Thyroid gland (tissue), 4 donors: ENCODE measurements around the gene MSANTD4.

ENCODE experiments used
- POLR2A ChIP-seq, 2 donors: fragments of 450-650 bp; IDR thresholded peaks; one replicate each; pipeline ENCODE4 v1.6.1; 2017; ENCODE audit warnings: antibody characterized with exemption in 2 of 2, mild to moderate bottlenecking in 2 of 2, moderate library complexity in 1 of 2
- TF ChIP-seq, protein P1 (sequence below), 6 experiments: fragments of 200-600 bp in 3 of 6; fragments of 450-650 bp in 3 of 6; sonication (generic) in 3 of 6; IDR thresholded peaks; one replicate each; pipeline ENCODE4 v1.5.1; 2016 to 2019; ENCODE audit warnings: antibody characterized with exemption in 6 of 6, mild to moderate bottlenecking in 2 of 6, inconsistent platforms in 1 of 6, moderate library complexity in 1 of 6

DNA sequence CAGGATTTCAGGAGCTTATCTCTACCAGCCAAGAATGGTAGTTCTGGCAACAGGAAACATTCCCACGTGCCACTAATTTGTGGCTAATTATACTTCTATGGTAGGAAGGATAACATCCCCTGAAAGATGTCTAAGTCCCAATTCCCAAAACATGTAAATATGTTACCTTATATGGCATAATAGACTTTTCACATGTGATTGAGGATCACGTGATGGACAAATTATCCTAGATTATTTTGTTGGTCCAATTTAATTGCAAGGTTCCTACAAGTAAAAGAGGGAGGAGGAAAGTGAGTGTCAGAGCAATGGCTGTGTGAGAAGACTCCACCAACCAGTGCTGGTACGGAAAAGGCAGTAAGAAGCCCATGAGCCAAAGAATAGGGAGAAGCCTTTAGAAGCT lies 9.9 kb upstream of the MSANTD4 start:
- TF ChIP-seq, protein P1, sequence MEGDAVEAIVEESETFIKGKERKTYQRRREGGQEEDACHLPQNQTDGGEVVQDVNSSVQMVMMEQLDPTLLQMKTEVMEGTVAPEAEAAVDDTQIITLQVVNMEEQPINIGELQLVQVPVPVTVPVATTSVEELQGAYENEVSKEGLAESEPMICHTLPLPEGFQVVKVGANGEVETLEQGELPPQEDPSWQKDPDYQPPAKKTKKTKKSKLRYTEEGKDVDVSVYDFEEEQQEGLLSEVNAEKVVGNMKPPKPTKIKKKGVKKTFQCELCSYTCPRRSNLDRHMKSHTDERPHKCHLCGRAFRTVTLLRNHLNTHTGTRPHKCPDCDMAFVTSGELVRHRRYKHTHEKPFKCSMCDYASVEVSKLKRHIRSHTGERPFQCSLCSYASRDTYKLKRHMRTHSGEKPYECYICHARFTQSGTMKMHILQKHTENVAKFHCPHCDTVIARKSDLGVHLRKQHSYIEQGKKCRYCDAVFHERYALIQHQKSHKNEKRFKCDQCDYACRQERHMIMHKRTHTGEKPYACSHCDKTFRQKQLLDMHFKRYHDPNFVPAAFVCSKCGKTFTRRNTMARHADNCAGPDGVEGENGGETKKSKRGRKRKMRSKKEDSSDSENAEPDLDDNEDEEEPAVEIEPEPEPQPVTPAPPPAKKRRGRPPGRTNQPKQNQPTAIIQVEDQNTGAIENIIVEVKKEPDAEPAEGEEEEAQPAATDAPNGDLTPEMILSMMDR (IDR thresholded peaks at IDR 0.05), result no peak
- no peak for TF ChIP-seq POLR2A (IDR thresholded peaks at IDR 0.05)
